GM18858 (cell line): ENCODE data around the gene P2RY6.
"Not testable (repeated sequence)": the region's sequence is repeated elsewhere in the genome, so short reads cannot be mapped to it uniquely, and the experiment has no call there.

Experiments
- ATAC-seq: cut with Tn5 transposase; IDR thresholded peaks from one replicate; pipeline ENCODE4 v1.9.1; 2021; ENCODE audit not compliant: unreplicated experiment

Gene P2RY6

DNA sequence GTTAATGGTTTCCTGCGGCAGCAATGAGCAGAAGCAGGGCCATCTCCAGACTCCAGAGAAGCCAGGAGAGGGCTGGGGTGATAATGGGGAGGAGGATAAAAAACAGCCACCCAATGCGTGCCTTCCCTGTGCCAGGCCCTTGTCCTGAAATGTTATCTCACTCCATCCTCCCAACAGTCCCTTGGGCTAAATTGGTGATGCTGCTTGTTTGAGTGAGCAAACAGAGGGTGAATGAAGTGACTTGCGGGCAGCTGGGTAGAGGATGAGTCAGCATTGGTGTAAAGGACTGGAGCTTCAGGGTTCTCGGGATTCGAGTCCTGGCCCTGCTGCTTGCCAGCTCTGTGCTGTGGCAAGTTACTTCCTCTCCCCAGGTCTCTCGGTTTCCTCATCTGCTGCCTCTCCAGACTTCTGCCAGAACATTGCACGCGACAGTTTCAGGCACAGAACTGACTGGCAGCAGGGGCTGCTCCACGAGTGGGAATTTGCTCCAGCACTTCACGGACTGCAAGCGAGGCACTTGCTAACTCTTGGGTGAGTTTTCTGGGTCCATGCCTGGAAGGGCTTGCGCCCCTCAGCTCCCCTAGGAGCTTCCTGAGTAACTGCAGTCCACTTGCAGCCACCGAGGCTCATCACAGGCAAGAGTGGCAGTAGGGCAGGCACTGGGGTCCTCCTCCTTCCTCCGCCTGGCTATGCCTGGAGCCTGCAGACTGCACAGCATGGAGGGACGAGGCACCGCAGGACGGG, at the start of gene P2RY6:
Gene P2RY6 (plus strand): TSS at position 403 of the 744 bp plus-strand sequence. CDS start 24,181 bp downstream, outside the sequence.
- ATAC-seq: no peak

DNA sequence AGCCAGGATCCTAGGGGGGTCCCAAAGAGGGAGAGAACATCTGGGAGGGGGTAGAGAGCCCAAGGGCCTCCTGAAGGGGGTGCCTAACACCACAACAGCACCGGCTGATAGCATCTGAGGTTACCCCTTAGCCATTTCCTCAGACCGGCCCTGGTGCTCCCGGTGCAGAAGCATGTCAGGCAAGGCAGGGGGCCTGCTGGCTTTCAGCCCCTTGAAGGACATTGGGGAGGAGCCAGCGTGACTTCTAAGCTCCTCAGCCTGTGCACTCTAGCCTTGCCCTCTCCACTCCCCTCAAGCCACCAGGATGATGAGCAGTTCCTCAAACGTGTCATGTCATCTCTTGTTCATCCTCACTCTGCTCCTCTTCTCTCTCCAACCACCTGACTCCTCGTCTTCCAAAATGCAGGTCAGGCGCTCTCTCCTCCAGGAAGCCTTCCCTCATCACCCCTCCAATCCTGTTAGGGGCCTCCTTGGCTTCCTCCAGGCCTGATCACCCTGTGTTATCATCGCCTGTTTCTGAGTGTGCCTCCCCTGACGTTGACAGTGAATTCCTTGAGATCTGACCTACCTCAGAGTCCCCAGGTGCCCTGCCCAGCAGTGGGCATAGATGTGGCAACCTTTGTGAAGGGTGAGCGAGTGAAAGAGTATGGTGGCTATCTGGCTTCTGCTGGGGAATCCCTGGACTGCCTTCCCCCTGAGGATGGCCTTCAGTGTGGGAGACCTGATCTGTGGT, 48.0 kb upstream of the P2RY6 start:
- no peak for ATAC-seq

DNA sequence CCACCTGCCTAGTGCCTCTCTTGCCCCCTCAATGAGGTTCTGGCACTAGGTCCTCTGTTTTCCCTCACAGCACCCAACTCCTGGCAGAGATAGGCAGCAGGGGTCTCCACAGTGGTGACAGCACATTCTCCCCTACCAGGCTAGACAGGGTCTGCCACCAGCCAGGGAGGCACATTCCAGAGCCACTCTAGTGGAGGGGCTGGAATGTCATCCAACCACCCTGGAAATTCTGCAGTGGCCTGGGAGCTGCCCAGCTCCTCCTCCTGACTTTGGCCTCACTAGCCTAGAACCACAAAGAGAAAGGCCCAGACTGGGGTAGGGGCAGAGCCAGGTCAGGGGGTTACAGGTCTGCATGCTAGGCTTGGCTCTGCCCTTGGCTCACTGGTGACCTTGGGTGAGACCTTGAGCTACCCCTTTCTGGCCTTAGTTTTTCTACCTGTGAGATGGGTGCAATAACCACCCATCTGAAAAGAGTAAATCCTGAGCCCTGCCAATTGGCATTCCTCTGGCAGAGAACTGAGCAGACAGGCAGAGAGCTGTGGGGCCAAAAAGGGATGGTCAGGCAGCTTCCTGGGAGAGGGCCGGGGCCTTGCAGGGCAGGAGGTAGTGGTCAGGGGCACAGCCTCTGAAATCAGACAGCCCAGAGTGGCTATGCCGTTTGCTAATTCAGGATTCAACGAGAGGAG, 47.0 kb upstream of the P2RY6 start:
- ATAC-seq: no peak

- ATAC-seq: no peak
Measured at GRCh38 chr11:73225851-73226250, 46.3 kb upstream of the P2RY6 start.

- no peak for ATAC-seq
Measured at GRCh38 chr11:73226297-73227006, 45.7 kb upstream of the P2RY6 start.

DNA sequence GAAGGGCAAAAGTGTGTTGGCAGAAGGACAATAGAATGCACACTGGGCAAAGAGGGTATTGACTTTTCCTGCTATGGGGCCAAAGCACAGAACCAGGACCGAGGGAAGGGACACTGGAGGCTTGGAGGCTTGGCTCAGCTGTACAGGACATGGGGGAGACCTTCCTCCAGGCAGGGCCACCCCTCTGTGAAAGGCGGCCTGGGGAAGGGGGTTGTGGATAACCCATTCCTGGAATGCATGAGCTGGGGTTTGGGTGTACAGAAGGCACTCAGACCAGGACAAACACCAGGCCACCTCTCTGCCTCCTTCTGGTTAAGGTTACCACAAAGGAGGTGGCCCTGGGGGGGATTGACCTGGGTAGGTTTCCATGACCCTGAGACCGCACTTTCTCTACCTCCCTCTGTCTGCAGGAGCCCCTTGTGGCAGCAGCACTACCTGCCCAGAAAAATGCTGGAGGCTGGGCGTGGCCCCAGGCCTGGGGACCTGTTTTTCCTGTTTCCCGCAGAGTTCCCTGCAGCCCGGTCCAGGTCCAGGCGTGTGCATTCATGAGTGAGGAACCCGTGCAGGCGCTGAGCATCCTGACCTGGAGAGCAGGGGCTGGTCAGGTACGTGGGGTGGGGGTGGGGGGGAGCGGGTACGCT, 44.4 kb upstream of the P2RY6 start:
- ATAC-seq: no peak

GRCh38 chr11:73228268-73229134, 43.6 kb upstream of the P2RY6 start:
- ATAC-seq: no peak

DNA sequence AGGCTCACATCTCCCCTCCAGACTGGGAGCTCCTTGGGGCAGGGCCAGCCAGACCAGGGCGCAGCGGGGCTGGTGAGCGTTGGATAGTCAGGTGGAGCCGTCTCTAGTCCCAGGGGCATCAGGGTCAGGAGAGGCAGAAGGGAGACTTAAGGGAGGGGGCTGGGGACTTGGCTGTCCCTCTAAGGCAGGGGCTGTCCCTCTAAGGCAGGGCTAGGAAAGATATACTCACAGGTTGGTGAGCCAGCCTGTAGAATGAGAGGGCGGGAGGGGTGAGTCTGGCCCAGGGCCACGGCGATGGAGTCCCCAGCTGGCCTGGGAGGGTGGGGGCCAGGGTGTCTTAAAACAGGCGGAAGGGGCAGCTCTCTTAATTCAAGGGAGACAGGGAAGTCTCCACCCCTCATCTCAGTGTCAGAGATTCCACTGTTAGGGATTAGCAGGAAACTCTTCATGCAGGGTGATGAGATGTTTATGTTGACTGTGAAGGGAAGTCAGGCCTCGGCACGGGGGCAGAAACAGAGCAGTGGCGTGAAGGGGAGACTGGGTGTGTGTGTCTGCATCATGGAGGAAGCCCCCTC, 42.7 kb upstream of the P2RY6 start:
- no peak for ATAC-seq

GRCh38 chr11:73229896-73230875, 42.0 kb upstream of the P2RY6 start:
- no peak for ATAC-seq

GRCh38 chr11:73230931-73231330, 41.2 kb upstream of the P2RY6 start:
- ATAC-seq: no peak

GRCh38 chr11:73232487-73232886, 39.7 kb upstream of the P2RY6 start:
- ATAC-seq: not testable (repeated sequence)

- ATAC-seq: no peak
Measured at GRCh38 chr11:73233211-73233610, 38.9 kb upstream of the P2RY6 start.

DNA sequence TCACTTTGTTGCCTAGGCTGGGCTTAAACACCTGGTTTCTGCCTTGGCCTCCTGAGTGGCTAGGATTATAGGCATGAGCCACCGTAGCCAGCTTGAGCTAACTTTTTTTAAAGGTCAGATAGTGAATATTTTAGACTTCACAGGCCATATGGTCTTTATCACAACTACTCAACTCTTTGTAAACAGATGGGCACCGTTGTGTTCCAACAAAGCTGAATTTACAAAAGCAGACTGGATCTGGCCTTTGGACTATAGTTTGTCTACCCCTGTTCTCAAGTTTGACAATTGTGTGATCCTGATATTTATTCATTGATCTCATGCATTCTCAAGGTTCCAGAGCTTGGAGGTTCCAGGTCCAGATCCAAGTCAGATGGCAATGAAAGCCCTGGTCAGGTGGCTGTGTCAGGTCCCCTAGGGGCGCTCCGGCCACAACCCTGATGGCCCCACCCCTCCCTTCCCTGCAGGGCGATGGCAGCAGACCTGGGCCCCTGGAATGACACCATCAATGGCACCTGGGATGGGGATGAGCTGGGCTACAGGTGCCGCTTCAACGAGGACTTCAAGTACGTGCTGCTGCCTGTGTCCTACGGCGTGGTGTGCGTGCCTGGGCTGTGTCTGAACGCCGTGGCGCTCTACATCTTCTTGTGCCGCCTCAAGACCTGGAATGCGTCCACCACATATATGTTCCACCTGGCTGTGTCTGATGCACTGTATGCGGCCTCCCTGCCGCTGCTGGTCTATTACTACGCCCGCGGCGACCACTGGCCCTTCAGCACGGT, 38.3 kb upstream of the P2RY6 start:
- ATAC-seq: no peak

GRCh38 chr11:73234471-73235181, 37.5 kb upstream of the P2RY6 start:
- ATAC-seq: no peak

- ATAC-seq: no peak
Measured at GRCh38 chr11:73235236-73235786, 36.8 kb upstream of the P2RY6 start.

DNA sequence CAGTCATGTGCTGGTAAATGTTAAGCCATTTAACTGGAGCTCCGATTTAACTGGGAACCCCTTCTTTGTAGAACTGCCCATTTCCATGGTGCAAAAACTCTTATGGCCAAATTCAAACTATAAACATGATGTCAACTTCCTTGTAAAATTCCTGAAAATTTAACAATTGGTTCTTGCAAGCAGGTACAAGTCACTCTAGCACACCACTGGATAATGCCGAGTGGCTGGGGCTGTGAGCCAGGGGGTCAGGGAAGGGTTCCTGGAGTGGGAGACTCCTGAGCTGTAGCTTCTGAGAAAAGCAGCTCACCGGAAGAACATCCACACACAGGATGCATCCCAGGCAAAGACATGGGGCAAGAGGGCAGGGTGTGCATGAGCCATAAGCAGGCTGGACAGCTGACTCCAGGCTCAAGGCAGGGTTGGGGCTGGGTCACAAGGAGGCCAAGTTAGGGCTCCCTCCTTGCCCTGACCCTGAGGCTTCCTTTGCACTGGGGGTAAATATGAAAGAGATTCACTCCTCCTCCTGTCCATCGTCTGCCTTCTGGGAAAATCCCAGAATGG, 35.9 kb upstream of the P2RY6 start:
- no peak for ATAC-seq
